HFFc6 (cell line): ENCODE results near the gene GAB3. TPM values are rescaled to one million over a fixed set of nuclear protein-coding genes. Genes with fewer than 3 reads are reported as not detected.
A peak's percentile ranks its signal among the peaks of the same experiment; 100 is the strongest.

Experiments used
- DNase-seq: peaks from one replicate; pipeline ENCODE4 v3.0.0-alpha.2; 2018
- H3K27ac Mint-ChIP-seq: 2 replicates; pipeline ENCODE4 v1.8.0; 2020; ENCODE audit warnings: mild to moderate bottlenecking, mixed read lengths
- H3K27me3 Mint-ChIP-seq: 2 replicates; pipeline ENCODE4 v1.8.0; 2021; ENCODE audit warnings: mild to moderate bottlenecking, moderate library complexity, mixed read lengths; ENCODE audit not compliant: insufficient read depth
- H3K36me3 Mint-ChIP-seq: 2 replicates; pipeline ENCODE4 v1.8.0; 2021; ENCODE audit warnings: low read depth, mixed read lengths
- H3K4me1 Mint-ChIP-seq: 2 replicates; pipeline ENCODE4 v1.8.0; 2020; ENCODE audit warnings: low read depth, mixed read lengths
- H3K4me3 Mint-ChIP-seq: 2 replicates; pipeline ENCODE4 v1.8.0; 2020; ENCODE audit warnings: mild to moderate bottlenecking, moderate library complexity, mixed read lengths
- H3K9me3 Mint-ChIP-seq: 2 replicates; pipeline ENCODE4 v1.8.0; 2020; ENCODE audit warnings: mild to moderate bottlenecking, mixed read lengths
- CTCF ChIP-seq: fragments of 200-600 bp; sonication (generic); IDR thresholded peaks from 2 replicates; pipeline ENCODE4 v1.5.0; 2021; ENCODE audit warnings: antibody characterized with exemption, mild to moderate bottlenecking
- total RNA-seq, 6 experiments: library from RNA; stranded (reverse); fragmentation: NEBNext Ultra II Directional; extraction: Animal tissue kit (Norgen Biotek cat#: 25700); gene quantifications; 2 replicates in 1 of 6; 3 replicates in 5 of 6; pipeline ENCODE4 v1.2.3, GENCODE V29; 2021

GAB3 gene
- total RNA-seq, 6 experiments from 2014 or later: 0.05 to 0.50 (median 0.16) TPM

GRCh38 chrX:154711264-154711663 is 39.6 kb downstream of the GAB3 start:
- H3K36me3 Mint-ChIP-seq: no peaks in the 10 kb centered on the region
- H3K4me3 Mint-ChIP-seq: no peak overlapping the region
- H3K4me1 Mint-ChIP-seq: peaks cover 12% of the 10 kb centered on the region
- no peaks in the 10 kb centered on the region for H3K9me3 Mint-ChIP-seq
- H3K27me3 Mint-ChIP-seq: peaks cover 4% of the 10 kb centered on the region; the same call in 1 of the 2 replicates
- no peak for TF ChIP-seq CTCF
- H3K27ac Mint-ChIP-seq: no peak overlapping the region
- no peak for DNase-seq

- Mint-ChIP-seq H3K9me3 (no peaks in the 10 kb centered on the region), H3K4me1 (peaks cover 12% of the 10 kb centered on the region), H3K4me3 (no peak overlapping the region), H3K27me3 (peaks cover 4% of the 10 kb centered on the region; the same call in 1 of the 2 replicates), H3K36me3 (no peaks in the 10 kb centered on the region), H3K27ac (no peak overlapping the region)
- no peak for DNase-seq
- no peak for TF ChIP-seq CTCF
These were observed 40.6 kb downstream of the GAB3 start for GRCh38 chrX:154710309-154710708.

- no peak for DNase-seq
- H3K27me3 Mint-ChIP-seq: peaks cover 7% of the 10 kb centered on the region
- TF ChIP-seq CTCF: no peak
- no peaks in the 10 kb centered on the region for H3K36me3 Mint-ChIP-seq
- peaks cover 17% of the 10 kb centered on the region for H3K4me1 Mint-ChIP-seq
- H3K27ac Mint-ChIP-seq: no peak overlapping the region
- H3K9me3 Mint-ChIP-seq: no peaks in the 10 kb centered on the region
- H3K4me3 Mint-ChIP-seq: no peak overlapping the region
These were observed 52.1 kb downstream of the GAB3 start for GRCh38 chrX:154698630-154699248.

- DNase-seq: no peak
- Mint-ChIP-seq H3K4me1 (peaks cover 17% of the 10 kb centered on the region), H3K4me3 (no peak overlapping the region), H3K27ac (peak overlapping the region; percentile 49; the same call in 1 of the 2 replicates), H3K27me3 (peaks cover 2% of the 10 kb centered on the region), H3K9me3 (no peaks in the 10 kb centered on the region), H3K36me3 (no peaks in the 10 kb centered on the region)
- TF ChIP-seq CTCF: no peak
These were observed 54.2 kb downstream of the GAB3 start for GRCh38 chrX:154696676-154697045.

- no peak for TF ChIP-seq CTCF
- Mint-ChIP-seq H3K9me3 (no peaks in the 10 kb centered on the region), H3K27ac (peak overlapping the region; percentile 49; the same call in 1 of the 2 replicates), H3K27me3 (peaks cover 2% of the 10 kb centered on the region), H3K4me1 (peaks cover 17% of the 10 kb centered on the region), H3K4me3 (no peak overlapping the region), H3K36me3 (no peaks in the 10 kb centered on the region)
- DNase-seq: peak; percentile 55
These were observed 54.8 kb downstream of the GAB3 start for GRCh38 chrX:154695911-154696675.
